SK-N-SH (cell line): ENCODE data around the gene TSPAN3. TPM values are rescaled to one million over a fixed set of nuclear protein-coding genes. Genes with fewer than 3 reads are reported as not detected.

Experiments used
- CTCF ChIA-PET: fragments of 300-600, 350-600 bp; formaldehyde crosslinking; extraction: SDS; loops from one replicate; lab custom pipeline; 2021; lab: Yijun Ruan, JAX
- POLR2A ChIA-PET: fragments of 350-600 bp; sonication (Branson Sonifier 250); formaldehyde crosslinking; extraction: SDS; loops from one replicate; lab custom pipeline; 2020; ENCODE audit warnings: antibody characterized with exemption, inconsistent platforms; lab: Yijun Ruan, JAX
- DNase-seq: peaks from one replicate; pipeline ENCODE4 v3.0.0; 2012
- H2AFZ ChIP-seq: fragments of 200-600 bp; sonication (generic); 2 replicates; pipeline ENCODE4 v1.8.1; 2016; ENCODE audit warnings: antibody characterized with exemption, mild to moderate bottlenecking, low read depth
- H3F3A ChIP-seq: fragments of 200-600 bp; sonication (generic); replicated peaks from 2 replicates; pipeline ENCODE3; 2016; ENCODE audit warnings: antibody characterized with exemption, mild to moderate bottlenecking; ENCODE audit not compliant: insufficient read depth
- H3K27ac ChIP-seq, 2 experiments: fragments of 200-500 bp in 1 of 2; fragments of 200-600 bp in 1 of 2; sonication (Bioruptor generic) in 1 of 2; sonication (generic), shearing (Covaris generic) in 1 of 2; 2 replicates each; pipeline versions ENCODE4 v1.5.1 to v1.6.1; 2014 to 2016; ENCODE audit warnings: low read depth in 2 of 2, inconsistent platforms in 1 of 2, low read length in 1 of 2, mild to moderate bottlenecking in 1 of 2, mixed read lengths in 1 of 2
- H3K27me3 ChIP-seq: fragments of 200-600 bp; sonication (generic), shearing (Covaris generic); 2 replicates; pipeline ENCODE4 v1.6.1; 2016; ENCODE audit warnings: mixed run types; ENCODE audit not compliant: insufficient read depth
- H3K36me3 ChIP-seq, 2 experiments: fragments of 200-500 bp in 1 of 2; fragments of 200-600 bp in 1 of 2; sonication (Bioruptor generic) in 1 of 2; sonication (generic) in 1 of 2; replicated peaks in 1 of 2; 2 replicates each; pipeline versions ENCODE3 to v1.5.1; 2014 to 2016; ENCODE audit warnings: low read length in 1 of 2, mild to moderate bottlenecking in 1 of 2; ENCODE audit not compliant: insufficient read depth in 2 of 2, control insufficient read depth in 1 of 2
- H3K4me1 ChIP-seq, 2 experiments: fragments of 200-500 bp in 1 of 2; fragments of 200-600 bp in 1 of 2; sonication (Bioruptor generic) in 1 of 2; sonication (generic), shearing (Covaris generic) in 1 of 2; 2 replicates each; pipeline versions ENCODE4 v1.5.1 to v1.6.1; 2014 to 2016; ENCODE audit warnings: low read depth in 1 of 2, low read length in 1 of 2, mixed run types in 1 of 2; ENCODE audit not compliant: insufficient read depth in 2 of 2, control insufficient read depth in 1 of 2
- H3K4me2 ChIP-seq: fragments of 200-600 bp; sonication (generic), shearing (Covaris generic); 2 replicates; pipeline ENCODE4 v1.6.1; 2017; ENCODE audit warnings: mixed run types
- H3K4me3 ChIP-seq, 2 experiments: fragments of 200-500 bp in 1 of 2; fragments of 200-600 bp in 1 of 2; sonication (Bioruptor generic) in 1 of 2; sonication (generic), shearing (Covaris generic) in 1 of 2; 2 replicates each; pipeline versions ENCODE4 v1.5.1 to v1.8.1; 2014 to 2016; ENCODE audit warnings: low read depth in 2 of 2, inconsistent platforms in 1 of 2, low read length in 1 of 2, mild to moderate bottlenecking in 1 of 2, mixed read lengths in 1 of 2, moderate library complexity in 1 of 2
- H3K79me2 ChIP-seq: fragments of 200-600 bp; sonication (generic); 2 replicates; pipeline ENCODE4 v1.8.1; 2017; ENCODE audit warnings: mild to moderate bottlenecking; ENCODE audit not compliant: insufficient read depth
- H3K9ac ChIP-seq: fragments of 200-600 bp; sonication (generic); 2 replicates; pipeline ENCODE4 v1.6.1; 2017; ENCODE audit warnings: mixed run types
- H3K9me2 ChIP-seq: fragments of 200-600 bp; sonication (generic); 2 replicates; pipeline ENCODE4 v1.6.1; 2017; ENCODE audit warnings: mixed run types
- H3K9me3 ChIP-seq: fragments of 200-600 bp; sonication (generic); 2 replicates; pipeline ENCODE4 v1.6.1; 2017; ENCODE audit warnings: mixed run types, mild to moderate bottlenecking, moderate library complexity
- H4K20me1 ChIP-seq: fragments of 200-600 bp; sonication (generic); 2 replicates; pipeline ENCODE4 v1.6.1; 2017; ENCODE audit warnings: mild to moderate bottlenecking, mixed run types; ENCODE audit not compliant: insufficient read depth
- EP300 ChIP-seq, 2 experiments: IDR thresholded peaks; 2 replicates each; pipeline versions ENCODE4 v1.4.0 to v1.6.1; 2012; ENCODE audit warnings: borderline replicate concordance in 1 of 2, low read depth in 1 of 2, low read length in 1 of 2
- MEF2A ChIP-seq: IDR thresholded peaks from 2 replicates; pipeline ENCODE4 v1.4.0; 2012; ENCODE audit warnings: low read depth, borderline replicate concordance
- MXI1 ChIP-seq: IDR thresholded peaks from 2 replicates; pipeline ENCODE4 v1.6.1; 2012; ENCODE audit warnings: mild to moderate bottlenecking, low read depth, low read length, improper control_type of control experiment
- TCF12 ChIP-seq: IDR thresholded peaks from 2 replicates; pipeline ENCODE4 v1.4.0; 2012
- TEAD4 ChIP-seq: IDR thresholded peaks from 2 replicates; pipeline ENCODE4 v1.4.0; 2012; ENCODE audit warnings: mild to moderate bottlenecking, borderline replicate concordance; ENCODE audit not compliant: insufficient read depth
- WGBS: methylation state at CpG from one replicate; pipeline ENCODE4 v1.1.6; 2017; ENCODE audit warnings: low lambda C conversion rate; 5-methylcytosine and 5-hydroxymethylcytosine counted together
- polyA plus RNA-seq, 3 experiments: library from polyadenylated mRNA; depleted of rRNA; stranded (reverse); fragments of >200 nt; gene quantifications; 2 replicates each; pipeline ENCODE4 v1.2.3, GENCODE V29; 2012
- TF ChIP-seq, protein P1 (sequence below): fragments of 150-350 bp; IDR thresholded peaks from 2 replicates; pipeline ENCODE4 v1.6.1; 2016; ENCODE audit warnings: mild to moderate bottlenecking, low read depth, low read length
- TF ChIP-seq, protein P2 (sequence below): IDR thresholded peaks from 2 replicates; pipeline ENCODE4; 2012

TSPAN3 gene
- polyA plus RNA-seq, 1 of the 3 experiments (the other 2 are of a cell fraction): 409 TPM

DNA sequence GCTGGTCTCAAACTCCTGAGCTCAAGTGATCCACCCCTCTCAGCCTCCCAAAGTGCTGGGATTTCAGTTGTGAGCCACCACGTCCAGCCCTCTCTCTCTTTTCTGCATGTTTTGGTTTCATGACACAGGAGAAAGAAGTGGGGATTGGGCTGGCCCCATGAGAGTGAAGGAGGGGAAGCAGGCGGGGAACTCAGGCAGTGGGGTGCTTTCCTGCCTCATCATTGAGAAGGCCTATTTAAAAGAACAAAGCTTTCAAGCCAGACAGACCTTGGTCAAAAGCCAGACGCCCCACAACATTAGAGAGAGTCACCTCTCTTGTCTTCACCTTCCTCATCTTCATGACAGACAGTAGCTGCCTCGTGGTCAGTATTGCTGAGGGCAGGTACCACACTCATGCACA lies 60.1 kb downstream of the TSPAN3 start:
- H2AFZ ChIP-seq: no peak overlapping the region
- no peak overlapping the region for H3K27ac ChIP-seq
- no peak overlapping the region for H3K9ac ChIP-seq
- ChIA-PET CTCF (interaction anchor here (1.4 kb wide), 1 partner anchor 11 kb away, joined by 3 read pairs; no protein-coding TSS in a partner anchor), POLR2A (no interaction called here)
- no peaks in the 10 kb centered on the region for H3K79me2 ChIP-seq
- no peaks in the 10 kb centered on the region for H3K36me3 ChIP-seq
- H3K9me3 ChIP-seq: no peaks in the 10 kb centered on the region
- no peak for TF ChIP-seq MXI1
- TF ChIP-seq, protein P1, sequence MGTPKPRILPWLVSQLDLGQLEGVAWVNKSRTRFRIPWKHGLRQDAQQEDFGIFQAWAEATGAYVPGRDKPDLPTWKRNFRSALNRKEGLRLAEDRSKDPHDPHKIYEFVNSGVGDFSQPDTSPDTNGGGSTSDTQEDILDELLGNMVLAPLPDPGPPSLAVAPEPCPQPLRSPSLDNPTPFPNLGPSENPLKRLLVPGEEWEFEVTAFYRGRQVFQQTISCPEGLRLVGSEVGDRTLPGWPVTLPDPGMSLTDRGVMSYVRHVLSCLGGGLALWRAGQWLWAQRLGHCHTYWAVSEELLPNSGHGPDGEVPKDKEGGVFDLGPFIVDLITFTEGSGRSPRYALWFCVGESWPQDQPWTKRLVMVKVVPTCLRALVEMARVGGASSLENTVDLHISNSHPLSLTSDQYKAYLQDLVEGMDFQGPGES: no peak
- TF ChIP-seq TEAD4: no peak
- TF ChIP-seq, protein P2, sequence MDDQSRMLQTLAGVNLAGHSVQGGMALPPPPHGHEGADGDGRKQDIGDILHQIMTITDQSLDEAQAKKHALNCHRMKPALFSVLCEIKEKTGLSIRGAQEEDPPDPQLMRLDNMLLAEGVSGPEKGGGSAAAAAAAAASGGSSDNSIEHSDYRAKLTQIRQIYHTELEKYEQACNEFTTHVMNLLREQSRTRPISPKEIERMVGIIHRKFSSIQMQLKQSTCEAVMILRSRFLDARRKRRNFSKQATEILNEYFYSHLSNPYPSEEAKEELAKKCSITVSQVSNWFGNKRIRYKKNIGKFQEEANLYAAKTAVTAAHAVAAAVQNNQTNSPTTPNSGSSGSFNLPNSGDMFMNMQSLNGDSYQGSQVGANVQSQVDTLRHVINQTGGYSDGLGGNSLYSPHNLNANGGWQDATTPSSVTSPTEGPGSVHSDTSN: no peak
- no peak for TF ChIP-seq MEF2A
- no peaks in the 10 kb centered on the region for H4K20me1 ChIP-seq
- H3K4me2 ChIP-seq: no peak overlapping the region
- WGBS: 54% methylated on average over 4 of the region's 4 CpGs
- H3F3A ChIP-seq: no peaks in the 10 kb centered on the region
- H3K4me1 ChIP-seq: peaks cover 0 to 8% of the 10 kb centered on the region in 2 experiments; a peak in 1 of 4 replicates
- no peak for DNase-seq
- no peak overlapping the region for H3K4me3 ChIP-seq
- no peaks in the 10 kb centered on the region for H3K9me2 ChIP-seq
- H3K27me3 ChIP-seq: no peaks in the 10 kb centered on the region

DNA sequence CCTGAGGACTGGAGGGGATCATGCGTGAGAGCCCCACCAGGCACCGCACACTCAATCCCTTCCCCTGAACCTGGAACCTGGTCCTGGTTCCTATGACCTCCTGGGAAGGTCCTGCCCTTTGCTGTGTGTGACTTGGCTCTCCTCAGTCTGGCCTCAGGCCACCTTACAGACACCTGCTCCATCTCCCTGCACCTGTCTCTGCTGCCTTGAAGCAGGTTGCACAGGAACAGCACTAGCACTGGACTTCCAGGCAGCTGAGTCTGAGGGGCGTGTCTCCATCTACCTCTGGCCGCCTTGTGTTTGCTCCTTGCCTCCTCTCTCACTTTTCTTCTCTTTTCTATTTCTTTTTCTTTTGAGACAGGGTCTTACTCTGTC lies 60.6 kb downstream of the TSPAN3 start:
- no peaks in the 10 kb centered on the region for H3K27me3 ChIP-seq
- H3K4me1 ChIP-seq: peaks cover 0 to 7% of the 10 kb centered on the region in 2 experiments; a peak in 1 of 4 replicates
- H3K36me3 ChIP-seq: no peaks in the 10 kb centered on the region
- no peak overlapping the region for H2AFZ ChIP-seq
- H3K4me3 ChIP-seq: no peak overlapping the region
- DNase-seq: no peak
- ChIA-PET CTCF (interaction anchor here (1.4 kb wide), 1 partner anchor 12 kb away, joined by 3 read pairs; no protein-coding TSS in a partner anchor), POLR2A (no interaction called here)
- 77% methylated on average over 4 of the region's 4 CpGs for WGBS
- H4K20me1 ChIP-seq: no peaks in the 10 kb centered on the region
- no peaks in the 10 kb centered on the region for H3K9me2 ChIP-seq
- H3K4me2 ChIP-seq: no peak overlapping the region
- TF ChIP-seq MEF2A (no peak), EP300 (IDR thresholded peaks at IDR 0.05; ENCODE audit: borderline replicate concordance in 1 of 2, low read depth in 1 of 2, low read length in 1 of 2) (no peak), TCF12 (no peak)
- TF ChIP-seq, protein P1: no peak
- no peak overlapping the region for H3K9ac ChIP-seq
- H3K27ac ChIP-seq: no peak overlapping the region
- H3K9me3 ChIP-seq: no peaks in the 10 kb centered on the region
- no peaks in the 10 kb centered on the region for H3F3A ChIP-seq
- no peaks in the 10 kb centered on the region for H3K79me2 ChIP-seq
